HG03045 (cell line): ENCODE measurements around the gene CDC45.

Experiments used
- ATAC-seq: cut with Tn5 transposase; IDR thresholded peaks from one replicate; pipeline ENCODE4 v1.9.1; 2021; ENCODE audit warnings: mild to moderate bottlenecking, moderate library complexity; ENCODE audit not compliant: unreplicated experiment

CDC45 gene

GRCh38 chr22:19467912-19468311, 11.8 kb upstream of the CDC45 start:
- no peak for ATAC-seq

GRCh38 chr22:19469421-19469820, 10.3 kb upstream of the CDC45 start:
- ATAC-seq, result no peak

- ATAC-seq, result no peak
Observed at GRCh38 chr22:19470010-19470409, 9.7 kb upstream of the CDC45 start.

- ATAC-seq, result no peak
Observed at GRCh38 chr22:19471572-19471971, 8.1 kb upstream of the CDC45 start.

GRCh38 chr22:19472233-19472632, 7.5 kb upstream of the CDC45 start:
- no peak for ATAC-seq

- no peak for ATAC-seq
Observed at GRCh38 chr22:19473578-19473977, 6.1 kb upstream of the CDC45 start.

- ATAC-seq, result no peak
Observed at GRCh38 chr22:19476023-19476422, 3.7 kb upstream of the CDC45 start.

- no peak for ATAC-seq
Observed at GRCh38 chr22:19477321-19478044, 2.2 kb upstream of the CDC45 start.

- ATAC-seq, result no peak
Observed at GRCh38 chr22:19478045-19478900, 1.4 kb upstream of the CDC45 start.

GRCh38 chr22:19478901-19479354, 792 bp upstream of the CDC45 start, which contains the start of gene UFD1:
Gene UFD1, minus strand, starts transcription at chr22:19479193. Its CDS starts 108 bp downstream, at chr22:19479085.
- peak; percentile 54 for ATAC-seq

- ATAC-seq, result no peak
Observed at GRCh38 chr22:19480173-19480568, 451 bp downstream of the CDC45 start.

- no peak for ATAC-seq
Observed at GRCh38 chr22:19480789-19481188, 1.1 kb downstream of the CDC45 start.

- ATAC-seq, result no peak
Observed at GRCh38 chr22:19482297-19482696, 2.6 kb downstream of the CDC45 start.

GRCh38 chr22:19483481-19484244, 3.9 kb downstream of the CDC45 start:
- ATAC-seq, result no peak

- no peak for ATAC-seq
Observed at GRCh38 chr22:19488285-19488684, 8.6 kb downstream of the CDC45 start.

- no peak for ATAC-seq
Observed at GRCh38 chr22:19488884-19489843, 9.4 kb downstream of the CDC45 start.

- ATAC-seq, result no peak
Observed at GRCh38 chr22:19490628-19491230, 11.0 kb downstream of the CDC45 start.

- no peak for ATAC-seq
Observed at GRCh38 chr22:19492504-19493174, 12.9 kb downstream of the CDC45 start.

GRCh38 chr22:19494001-19494560, 14.4 kb downstream of the CDC45 start:
- ATAC-seq, result no peak
